Stimulated activated CD4-positive, alpha-beta T cell treated with anti-CD3 and anti-CD28 coated beads, Interleukin-15, amount 100 ng/mL, for 24 hours (primary cell): ENCODE data around the gene MGAT5B.

Source experiments
- DNase-seq: peaks from one replicate; pipeline ENCODE4 v3.0.0-alpha.2; 2020

Gene MGAT5B

DNA sequence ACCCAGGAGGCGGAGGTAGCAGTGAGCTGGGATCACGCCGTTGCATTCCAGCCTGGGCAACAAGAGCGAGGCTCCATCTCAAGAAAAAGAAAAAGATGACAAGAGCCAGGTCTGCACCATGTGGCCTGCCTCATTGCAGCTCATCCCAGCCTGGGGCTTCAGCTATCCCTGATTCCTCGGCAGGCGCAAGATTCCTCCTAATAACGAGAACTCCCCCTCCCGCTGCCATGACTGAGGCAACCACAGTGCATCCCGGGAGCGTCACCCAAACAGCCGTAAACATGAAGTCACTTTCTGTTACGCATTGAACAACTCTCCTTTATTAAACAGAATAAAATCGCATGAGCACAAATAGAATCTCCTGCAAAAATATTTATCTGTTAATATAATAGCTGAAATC, 120.6 kb downstream of the MGAT5B start:
- DNase-seq, result no peak

DNA sequence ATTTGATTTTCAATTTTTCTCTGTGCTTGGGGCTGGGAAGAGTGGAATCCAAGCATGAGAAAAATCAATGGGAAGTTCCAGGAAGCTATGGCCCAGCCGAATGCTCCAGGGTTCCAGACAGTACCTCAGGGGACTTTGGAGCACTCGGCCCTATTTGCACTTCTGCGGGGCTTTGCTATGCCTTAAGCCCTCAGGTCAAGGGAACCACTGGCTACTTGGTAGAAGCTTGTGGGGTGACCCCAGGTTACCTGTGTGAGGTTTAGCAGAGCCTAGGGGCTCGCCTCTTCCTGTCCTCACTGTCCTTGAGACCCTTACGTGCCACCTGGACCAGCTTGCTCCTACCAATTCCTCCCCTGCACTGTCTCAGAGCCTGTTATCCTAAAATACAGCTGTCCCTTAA, 121.3 kb downstream of the MGAT5B start:
- no peak for DNase-seq

- DNase-seq, result no peak
These were observed 124.7 kb downstream of the MGAT5B start for GRCh38 chr17:76992891-76993290.

DNA sequence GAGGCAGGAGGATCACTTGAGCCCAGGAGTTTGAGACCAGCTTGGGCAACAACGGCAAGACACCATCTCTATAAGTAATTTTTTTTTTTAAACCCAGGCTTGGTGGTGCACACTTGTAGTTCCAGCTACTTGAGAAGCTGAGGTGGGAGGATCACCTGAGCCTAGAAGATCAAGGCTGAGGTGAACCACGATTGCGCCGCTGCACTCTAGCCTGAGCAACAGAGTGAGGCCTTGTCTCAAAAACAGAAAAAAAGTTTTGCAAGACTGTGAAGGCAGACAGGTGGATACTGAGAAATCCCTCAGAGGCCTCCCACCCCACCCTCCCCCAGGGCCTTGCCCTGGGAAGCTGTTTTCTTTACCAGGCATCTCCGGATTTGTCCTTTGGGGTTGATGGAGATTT, 125.4 kb downstream of the MGAT5B start:
- DNase-seq, result no peak

DNA sequence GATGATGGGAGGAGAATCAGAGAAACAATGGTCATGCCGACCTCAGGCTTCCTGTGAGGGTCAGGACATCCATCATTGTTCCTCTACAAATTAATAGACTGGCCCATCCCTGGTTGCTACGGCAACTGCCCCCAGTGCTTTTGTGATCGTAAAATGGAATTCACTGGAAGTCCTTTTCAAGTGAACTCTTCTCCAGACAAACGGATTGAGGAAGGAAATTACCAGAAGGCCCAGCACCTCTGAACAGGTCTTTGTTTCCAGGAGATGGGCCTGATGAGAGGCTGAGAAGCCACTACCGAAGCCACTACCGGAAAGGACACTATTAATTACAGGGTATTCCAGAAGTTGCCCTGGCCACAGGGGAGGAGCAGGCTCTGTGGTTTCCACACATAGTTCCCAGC, 126.0 kb downstream of the MGAT5B start:
- no peak for DNase-seq

- DNase-seq, result no peak
These were observed 127.3 kb downstream of the MGAT5B start for GRCh38 chr17:76995387-76996105.

GRCh38 chr17:76996741-76997694, 128.8 kb downstream of the MGAT5B start:
- peak; percentile 22 for DNase-seq

GRCh38 chr17:76997981-76998531, 129.9 kb downstream of the MGAT5B start:
- peak; percentile 45 for DNase-seq

DNA sequence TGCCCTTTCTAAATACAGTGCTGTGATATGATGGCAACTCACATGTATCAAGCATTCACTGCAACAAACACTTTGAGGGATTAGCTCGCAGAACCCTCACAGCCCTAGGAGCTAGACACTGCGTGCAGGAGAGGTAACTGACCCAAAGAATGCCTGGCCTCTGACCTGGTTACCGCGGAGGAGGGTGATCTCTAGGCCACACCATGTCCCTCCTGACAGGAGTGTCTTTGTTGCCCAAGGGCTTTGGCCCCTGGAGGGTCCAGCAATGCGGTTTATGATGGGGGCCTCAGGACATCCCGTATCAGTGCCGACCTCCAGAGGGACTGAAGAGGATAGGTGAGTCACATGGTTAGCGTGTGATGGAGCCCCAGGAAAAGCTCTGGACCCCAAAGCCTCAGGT, 130.6 kb downstream of the MGAT5B start:
- no peak for DNase-seq
